Measurements from ENCODE around the gene EVX1.

The EVX1 gene

DNA sequence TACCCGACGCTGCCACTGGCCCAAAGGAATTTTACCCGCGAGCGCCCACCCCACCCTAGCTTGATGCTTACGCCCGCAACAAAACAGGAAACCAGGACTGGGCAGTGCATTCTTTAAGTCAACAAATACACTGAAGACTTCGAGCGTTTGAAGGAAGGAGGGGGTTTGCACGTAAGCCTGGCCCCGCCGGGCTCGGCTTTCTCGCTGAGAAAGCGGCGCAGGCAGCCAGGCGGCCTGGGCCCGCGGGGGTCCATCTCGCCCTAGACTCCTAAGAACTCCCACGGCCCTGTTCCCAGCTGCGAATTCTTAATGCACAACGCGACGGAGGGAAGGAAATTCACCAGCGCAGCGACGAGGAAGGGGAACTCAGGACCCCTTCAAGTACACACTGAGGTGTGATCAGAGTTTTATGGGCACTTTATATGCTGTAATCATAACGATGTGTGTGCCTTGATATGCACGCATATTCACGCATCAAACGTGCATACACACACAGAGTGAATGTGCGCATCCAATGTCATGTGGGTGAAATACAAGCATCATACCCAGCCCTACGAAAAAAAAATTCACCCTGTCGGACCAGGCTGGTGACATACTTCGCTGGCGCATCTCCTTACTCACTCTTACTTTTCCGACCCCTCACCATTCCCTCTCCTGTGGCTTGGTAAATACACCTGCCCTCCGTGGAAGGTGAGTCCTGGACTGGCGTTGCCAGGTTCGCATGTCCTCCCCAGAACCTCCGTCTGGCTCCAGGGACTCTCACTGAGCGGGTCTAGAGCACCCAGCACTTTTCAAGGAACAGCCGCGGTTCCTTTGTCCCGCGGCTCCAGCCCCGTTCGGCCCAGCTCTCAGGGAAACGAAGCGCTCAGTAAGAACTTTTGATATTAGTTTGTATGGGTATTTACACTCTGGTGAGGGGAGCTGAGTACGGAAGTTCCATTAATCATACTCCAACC is 37.0 kb upstream of the EVX1 start:
- no peak for DNase-seq

DNA sequence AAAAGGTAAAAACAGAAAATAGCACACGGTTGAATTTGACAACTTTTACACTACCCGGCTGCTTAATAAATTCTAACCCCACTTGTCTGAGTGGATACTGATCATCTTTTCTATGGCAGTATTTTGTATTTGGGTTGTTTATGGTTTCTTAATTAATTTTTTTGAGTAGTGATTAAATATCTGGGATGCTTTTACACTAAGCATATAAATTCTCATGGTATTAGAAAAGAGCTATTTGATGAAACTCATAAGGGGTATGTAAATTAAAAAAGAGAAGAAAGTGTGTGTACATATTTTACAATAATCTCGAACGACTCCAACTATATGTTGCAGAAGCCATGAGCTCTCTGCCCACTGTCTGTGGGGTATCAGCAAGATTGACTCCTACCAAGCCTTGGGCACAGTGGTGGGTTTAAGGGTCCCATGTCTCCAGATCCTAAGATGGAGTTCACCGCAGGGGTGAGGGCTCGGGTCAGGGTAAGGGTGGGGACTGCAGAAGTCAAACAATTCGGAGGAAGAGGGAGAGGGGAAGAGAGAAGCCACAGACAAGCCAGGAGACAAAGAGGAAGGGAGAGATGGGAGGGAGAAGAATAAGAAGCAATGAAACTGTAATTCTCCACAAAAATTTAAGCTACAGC is 35.1 kb upstream of the EVX1 start:
- DNase-seq = no peak

DNA sequence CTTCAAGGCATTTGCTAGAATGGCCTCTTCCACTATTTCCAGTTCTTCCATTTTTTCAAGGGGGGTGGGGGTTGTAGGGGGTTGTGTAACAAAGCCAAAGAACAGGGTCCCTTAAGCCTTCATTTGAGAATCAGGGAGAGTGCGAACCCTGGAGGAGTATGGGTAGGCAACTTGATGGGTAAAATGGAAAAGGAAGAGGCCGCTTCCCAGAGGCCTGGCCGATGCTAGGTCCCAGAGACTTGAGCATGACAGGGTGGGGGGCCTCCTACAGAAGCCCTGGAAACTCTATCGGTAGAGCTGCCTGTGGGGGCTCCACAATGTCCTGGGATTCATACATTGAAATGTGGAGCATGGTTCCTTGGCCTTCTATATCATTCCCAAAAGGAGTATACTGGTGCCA is 33.6 kb upstream of the EVX1 start:
- DNase-seq = no peak

DNA sequence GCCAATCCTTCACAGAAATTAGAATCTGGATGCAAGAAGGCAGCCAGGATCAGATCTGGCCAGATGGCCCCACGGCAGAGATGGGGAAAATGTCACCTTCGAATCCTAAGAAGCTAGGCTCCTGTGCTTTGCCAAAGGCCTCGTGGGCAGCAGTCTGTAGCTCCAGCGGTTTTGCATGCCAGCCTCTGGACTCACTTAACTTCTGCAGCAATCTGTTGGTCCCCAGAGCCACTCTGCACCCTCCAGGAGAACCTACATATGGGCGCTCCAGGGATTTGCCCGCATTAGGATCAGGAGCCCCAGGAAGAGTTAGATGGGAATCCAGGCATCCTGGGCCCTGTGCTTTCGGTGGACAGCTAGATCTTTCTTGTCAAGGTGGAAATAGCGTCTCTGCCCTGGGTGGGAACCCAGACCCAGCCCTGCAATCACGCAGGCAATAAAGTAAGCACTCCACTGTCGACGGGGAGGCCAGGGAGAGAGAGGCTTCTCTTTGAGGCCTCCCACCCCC is 32.6 kb upstream of the EVX1 start:
- no peak for DNase-seq

DNA sequence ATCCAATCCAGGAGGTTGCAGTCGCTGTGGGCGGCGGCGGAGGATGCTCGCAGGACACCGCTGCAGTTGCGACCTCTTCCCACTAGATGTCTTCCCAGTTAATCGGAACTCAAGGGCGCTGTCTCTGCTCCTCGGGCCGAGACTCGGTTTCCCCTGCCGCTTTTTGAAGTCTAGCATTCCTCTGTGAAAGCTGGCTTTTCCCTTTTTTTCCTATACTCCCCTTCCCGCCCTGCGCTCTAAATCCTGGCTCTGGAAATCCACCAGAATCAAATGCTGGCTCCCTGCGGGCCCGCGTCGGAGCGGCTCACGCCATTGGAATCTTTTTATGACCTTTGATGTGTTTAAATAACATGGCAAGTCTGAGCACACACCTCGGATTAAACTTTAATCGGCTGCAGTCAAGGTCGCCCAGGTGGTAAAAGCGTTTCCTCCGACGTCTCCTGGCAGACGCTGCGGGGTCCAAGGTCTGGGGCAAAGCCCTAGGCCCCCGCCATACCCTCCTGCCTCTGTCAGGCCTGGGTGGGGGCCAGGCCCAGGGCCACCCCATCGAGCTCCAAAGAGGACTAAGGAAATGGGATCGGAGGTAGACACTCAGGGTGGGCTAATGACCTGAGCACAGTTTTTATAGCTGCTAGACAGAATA is 32.0 kb upstream of the EVX1 start:
- no peak for DNase-seq

DNA sequence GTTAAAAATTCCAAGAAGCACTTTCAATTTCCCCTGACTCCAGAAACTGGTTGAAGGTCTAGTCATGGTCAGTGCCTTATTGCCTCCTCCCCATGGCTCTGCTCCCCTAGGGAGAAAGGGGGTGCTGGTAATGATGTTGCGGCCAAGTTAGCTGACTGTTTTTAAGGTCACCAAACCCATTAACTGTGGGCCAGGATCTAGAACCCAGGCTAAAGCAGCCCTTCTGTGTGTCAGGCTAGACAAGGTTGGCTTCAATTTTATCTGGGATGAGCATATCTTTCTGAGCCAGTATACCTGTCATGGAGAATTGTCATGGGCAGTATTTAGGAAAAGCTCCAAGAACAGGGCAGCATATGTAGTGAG is 31.5 kb upstream of the EVX1 start:
- no peak for DNase-seq

DNA sequence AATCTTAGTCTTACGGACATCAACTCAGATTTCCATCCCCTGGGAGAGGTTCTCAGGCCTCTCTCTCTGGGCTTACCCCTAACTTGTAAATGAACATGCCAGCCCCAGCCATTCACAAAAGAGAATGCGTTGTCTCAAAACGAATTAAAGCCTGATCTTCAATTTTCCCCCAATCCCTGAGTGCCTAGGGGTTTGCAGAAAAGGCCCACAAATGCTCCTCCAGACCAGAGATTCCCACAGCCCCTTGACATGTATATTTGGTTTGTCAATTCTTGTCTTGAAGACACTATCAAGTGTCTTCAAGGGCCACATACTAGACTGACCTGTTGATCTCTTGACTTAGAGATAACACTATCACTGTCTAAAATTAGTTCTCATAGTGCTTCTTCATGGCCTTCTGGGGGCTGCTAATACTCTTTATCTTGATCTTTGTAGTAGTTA is 30.8 kb upstream of the EVX1 start:
- no peak for DNase-seq

DNA sequence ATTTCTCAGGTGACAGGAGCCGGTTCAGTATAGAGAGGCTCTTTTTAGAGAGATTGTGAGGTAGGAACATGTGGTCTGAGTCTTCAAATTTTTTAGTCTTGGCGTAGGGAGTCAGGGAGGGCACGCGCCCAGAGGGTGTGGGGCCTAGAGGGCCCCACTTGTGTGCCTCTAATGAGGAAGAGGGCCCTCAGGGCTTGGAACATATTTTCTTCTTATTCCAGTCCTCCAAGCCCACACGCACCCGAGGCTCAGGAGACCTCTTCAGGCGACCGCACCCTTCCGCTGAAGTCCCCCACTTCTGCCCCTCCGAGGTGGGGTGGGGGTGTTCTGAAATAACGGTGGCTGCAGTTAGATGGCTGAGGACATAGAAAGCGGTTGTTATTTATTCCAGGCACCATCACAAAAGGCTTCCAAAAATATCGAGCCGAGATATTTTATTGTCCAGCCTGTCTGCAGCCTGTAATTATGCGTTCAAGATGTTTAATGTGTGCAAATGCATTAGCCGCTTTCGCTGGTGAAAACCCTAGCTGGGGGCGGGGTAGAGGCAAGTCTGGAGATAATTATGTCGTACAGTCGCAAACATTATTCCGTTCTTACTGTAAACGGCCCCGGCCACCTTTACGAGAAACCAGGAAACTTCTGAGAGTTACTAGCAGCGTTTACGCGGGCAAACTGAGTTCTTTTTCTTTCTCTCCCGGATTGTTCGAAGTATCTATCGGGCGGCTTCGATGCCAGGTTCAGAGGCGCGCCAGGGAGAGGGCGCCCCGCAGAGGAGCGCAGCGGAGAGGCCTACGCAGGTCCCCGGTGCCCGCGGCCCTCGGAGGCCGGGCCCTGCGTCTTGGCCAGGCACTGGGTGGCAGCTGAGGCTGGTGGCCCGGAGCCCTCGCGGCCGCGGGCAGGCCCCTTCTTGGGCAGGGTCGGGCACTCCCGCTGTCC is 29.8 kb upstream of the EVX1 start:
- DNase-seq = no peak

DNA sequence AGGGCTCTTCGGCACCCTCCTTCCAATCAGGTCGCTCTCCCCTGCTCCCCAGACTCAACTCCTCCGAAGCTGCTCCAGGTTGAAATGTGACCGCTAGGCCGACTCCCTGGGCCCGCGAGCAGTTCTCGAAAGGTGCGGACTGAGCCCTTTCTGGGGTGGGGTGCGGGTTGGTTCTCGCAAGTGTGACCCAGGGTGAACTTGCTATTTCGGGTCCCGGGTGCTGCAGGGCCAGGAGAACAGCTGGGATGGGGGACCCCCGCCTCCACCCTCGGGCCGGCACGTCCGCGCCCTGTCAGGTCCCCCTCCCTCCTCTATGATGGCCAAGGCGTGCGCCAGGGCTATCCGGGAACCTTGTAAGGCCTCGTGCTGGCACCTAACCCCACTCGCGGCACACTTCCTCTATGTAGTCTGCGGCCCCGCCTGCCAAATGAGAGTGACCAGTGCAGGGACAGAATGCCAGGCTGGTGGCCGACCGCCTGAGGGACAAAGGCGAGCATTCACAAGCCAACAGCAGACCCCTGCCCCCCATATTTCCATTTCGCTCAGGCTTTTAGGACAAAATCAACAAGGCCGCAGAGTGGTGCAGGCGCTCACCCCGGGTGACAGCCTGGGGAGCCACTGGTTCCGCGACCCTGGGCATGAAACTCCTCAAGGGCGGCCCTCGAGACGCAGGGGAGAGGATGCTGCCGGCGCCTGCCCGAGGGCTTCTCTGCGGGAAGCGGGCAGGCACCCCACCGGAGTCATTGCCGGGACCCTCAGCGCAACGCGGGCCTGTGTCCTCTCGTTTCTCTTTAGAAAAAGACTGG is 29.0 kb upstream of the EVX1 start:
- no peak for DNase-seq

DNA sequence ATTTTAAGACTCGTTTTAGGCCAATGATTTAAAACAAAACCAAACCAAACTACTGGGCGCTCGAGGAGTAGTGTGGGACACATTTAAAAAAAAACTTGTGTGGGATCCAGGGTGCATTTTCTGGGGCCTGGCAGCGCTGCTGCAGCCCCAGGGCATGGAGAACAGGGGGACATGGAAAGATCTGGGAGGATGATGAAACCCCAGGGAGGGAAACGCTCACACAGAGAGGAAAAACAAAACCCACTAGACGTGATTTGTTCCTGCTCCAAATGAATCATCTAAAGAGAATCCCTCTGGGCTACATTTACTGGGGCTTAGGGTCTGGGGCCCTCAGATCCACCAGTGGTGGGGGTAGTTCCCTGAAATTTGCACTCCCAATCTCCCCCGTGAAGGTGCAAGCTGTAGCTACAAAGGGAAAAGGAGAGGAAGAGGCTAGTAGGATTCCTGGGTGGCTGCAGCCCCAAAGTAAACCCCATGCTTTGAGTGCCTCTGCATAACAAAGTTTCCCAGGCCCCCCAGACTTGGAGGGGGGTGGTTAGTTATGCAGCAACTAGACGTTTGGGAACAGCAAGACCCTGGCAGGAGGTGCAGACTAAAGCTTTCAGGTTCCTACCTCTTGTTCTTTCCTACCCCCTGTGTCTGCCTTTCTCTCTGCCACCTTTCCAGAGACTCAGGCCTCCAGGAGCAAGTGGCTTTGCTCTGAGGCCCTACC is 28.2 kb upstream of the EVX1 start:
- no peak for DNase-seq

DNA sequence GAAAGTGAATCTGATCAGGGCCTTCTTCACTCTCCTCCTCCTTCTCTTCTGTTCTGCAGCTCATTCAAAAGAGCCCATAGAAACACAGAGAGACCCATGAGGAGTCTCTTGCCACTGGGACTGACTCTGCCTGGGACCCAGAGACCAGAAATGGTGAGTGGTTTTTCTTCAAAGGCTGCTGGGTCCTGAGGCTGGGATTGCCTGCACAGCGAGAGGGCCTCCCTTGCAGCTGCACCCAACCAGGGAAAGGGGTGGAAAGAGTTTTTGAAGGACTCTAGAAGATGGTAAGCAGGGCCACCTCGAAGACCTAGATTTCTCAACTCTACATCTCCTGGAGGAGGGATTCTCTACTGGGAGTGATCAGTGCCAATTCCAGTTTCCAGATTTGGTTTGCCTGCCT is 27.2 kb upstream of the EVX1 start:
- DNase-seq = no peak

DNA sequence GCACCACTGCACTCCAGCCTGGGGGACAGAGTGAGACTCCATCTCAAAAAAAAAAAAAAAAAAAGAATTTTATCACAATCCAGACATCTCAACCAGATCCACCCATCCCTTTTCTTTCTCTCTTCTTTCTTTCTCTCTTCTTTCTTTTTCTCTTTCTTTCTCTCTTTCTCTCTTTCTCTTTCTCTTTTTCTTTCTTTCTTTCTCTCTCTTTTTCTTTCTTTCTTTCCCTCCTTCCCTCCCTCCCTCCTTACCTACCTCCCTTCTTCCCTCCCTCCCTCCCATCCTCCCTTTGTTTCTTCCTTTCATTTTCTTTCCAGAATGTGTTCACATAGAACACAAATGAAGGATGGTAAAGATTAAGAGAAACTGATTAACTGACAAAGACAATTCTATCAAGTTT is 24.7 kb upstream of the EVX1 start:
- no peak for DNase-seq

DNA sequence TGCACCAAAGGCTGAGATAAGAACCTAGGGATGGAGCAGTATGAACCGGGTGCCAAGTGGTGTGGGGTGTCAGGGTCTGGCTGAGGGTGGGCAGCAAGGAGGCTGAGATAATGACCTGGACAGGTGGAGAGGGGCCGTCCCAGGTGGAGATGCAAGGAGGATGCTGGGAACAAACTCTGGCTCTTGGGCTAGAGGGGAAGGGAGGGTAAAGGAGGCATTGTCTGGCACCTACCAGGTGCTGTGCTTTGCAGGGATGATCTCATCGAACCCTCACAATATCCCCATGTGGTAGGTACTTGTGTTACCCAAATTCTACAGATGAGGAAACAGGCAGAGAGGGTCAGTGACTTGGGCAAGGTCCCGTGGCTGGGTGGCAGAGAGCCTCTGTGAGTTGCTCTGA is 22.8 kb upstream of the EVX1 start:
- DNase-seq = no peak

DNA sequence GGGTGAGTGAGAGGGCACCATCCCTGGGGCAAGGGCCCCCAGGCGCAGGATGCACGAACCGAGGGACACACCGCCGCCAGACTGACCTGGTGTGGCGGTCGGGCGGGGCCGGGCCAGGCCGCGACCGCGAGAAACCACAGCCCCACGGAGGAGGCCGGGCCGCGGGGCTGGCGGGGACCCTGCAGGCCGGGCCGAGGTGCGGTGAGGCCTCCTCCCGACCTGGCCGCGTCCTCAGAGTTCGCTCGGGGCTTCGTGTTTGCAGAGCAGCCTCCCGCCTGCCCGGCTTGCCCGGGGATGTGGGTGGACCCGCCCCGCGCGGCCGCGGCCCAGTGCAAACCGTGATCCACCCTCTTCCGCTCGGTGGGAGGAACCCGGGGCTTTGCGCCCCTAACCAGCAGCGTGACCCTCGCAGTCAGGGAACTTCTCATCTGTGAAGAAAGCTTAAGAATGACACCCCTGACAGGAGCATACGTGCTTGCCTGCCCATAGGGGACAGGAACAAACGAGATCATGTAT is 22.1 kb upstream of the EVX1 start:
- DNase-seq = no peak

DNA sequence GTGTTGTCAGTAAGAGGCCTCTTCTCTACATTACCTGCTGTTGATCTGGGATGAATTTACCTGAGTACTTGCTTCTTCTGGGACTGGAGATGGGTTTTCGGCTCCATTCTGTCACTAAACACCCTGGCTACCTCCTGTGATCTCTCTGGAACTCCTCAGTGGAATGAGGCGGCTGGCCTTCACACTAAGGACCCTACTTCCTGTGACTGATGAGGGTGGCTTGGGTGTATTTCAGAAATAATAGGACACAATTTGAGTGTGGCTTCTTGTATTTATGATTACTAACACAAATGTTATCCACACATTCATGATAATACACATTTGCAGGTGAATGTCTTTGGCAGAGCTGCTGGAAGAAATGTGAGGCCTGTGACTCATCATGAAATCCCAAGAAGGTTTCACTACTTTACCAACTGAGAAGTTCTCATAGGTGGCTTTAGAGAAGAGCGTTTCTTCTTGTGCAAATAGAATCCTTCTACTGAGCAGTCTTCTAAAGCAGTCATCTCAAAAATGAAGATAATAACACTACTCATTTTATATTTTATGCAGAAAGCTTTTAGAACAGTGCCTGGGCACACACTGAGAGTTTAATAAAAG is 21.3 kb upstream of the EVX1 start:
- DNase-seq = no peak

DNA sequence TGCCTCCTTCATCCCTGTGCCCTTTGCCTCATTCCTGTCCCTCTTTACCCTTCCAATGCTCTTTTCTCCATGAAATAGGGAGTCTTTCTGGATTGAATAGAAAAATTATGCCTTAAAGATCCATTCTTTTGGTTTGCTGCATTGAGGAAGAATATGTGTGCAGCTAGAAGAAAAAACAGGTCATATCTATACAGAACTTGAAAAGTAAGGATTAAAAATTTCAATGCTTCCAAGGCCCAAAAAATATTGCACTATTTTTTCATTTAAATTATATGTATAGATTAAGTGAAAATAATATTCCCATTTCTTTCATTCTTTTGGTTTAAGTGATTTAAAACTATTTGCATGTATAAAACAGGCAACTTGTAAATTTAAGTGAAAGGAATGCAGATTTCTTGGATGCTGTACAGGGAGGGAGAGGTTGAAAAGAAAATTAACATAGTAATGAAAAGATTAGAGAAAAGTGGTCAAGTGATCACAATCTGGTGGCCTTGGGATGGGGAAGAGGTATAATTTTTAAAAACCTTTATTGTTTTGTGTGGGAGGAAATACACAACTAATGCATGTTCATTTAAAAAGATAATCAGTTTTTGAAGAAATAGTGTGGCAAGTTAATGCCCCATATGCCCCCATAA is 18.5 kb upstream of the EVX1 start:
- DNase-seq = no peak

DNA sequence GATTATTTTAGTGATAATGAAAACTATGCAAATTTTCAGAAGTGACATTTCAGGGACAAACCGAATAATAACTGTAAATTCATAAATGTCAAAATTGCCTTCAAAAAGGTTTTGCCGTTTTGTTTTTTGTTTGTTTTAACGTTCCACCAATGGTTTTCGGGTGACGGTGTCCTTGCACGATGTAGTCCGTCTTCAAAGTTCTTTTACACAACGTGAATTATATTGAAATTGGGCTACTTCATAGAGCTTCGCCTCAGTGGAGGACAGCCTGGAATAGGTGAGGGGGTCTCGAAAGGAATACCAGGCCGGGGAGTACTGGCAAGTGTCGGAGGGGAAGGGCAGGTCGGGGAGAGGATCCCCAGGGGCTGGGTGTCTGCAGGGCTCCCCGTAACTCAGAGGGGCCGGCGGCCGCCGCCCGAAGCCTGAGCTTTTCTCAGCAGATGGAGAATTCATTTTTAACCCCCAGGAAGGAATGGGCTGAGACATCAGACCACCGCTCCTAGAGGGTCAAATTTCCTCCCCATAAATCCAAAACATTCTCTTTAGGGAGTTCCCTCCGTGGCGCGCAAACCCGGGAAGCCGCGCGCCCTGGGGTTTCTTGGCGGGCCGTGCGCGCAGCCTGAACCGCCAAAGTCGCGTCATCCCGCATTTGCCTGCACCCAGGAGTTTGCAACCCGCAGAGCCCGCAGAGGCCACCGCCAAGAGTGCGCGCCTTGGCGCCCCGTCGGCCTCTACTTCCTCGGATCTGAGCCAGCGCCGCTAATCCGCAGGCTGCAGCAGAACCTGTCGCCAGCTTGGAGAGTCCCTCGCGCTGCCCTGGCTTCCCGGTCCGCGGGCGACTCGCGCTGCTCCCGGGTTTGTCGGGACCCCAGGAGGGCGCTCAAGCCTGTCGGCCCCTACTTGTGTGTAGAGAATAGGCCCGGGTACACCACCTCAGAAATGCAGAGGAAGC is 17.3 kb upstream of the EVX1 start:
- no peak for DNase-seq

DNA sequence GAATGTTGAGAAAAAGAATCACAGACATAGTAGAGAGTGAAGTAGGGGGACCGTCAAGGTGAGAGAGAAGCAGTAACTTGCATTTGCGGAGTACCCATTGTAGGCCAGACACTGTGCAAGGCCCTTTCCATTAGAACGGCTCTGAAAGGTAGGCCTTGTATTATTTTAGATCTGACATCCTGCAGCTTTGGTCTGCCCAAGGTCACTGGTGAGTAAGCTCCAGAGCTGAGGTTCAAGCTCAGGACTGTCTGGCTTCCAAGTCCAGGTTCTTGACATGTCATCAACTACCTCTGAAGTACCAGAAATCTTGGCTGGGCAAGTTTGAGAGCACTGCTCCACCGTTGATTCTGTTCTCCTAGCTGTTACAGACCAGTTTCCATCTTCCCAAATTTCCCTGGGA is 13.2 kb upstream of the EVX1 start:
- DNase-seq = no peak

All from GDM1 (cell line).